Kidney (tissue), 14 donors: ENCODE data around the gene NPM3. TPM values are rescaled to one million over a fixed set of nuclear protein-coding genes. Genes with fewer than 3 reads are reported as not detected.
A peak's percentile ranks its signal among the peaks of the same experiment; 100 is the strongest.

ENCODE experiments used
- DNase-seq, 5 donors: peaks; one replicate each; pipeline ENCODE4 v3.0.0-alpha.2; 2013 to 2020
- FAIRE-seq: peaks from 2 replicates; lab custom pipeline; 2012; peaks lifted over from hg19 to GRCh38; lab: Jason Lieb, UNC
- H3K27ac ChIP-seq, 2 donors: one replicate each; pipeline ENCODE4 v1.7.0; 2013; ENCODE audit warnings: low read depth in 2 of 2, low read length in 2 of 2, inconsistent platforms in 1 of 2
- H3K27me3 ChIP-seq: one replicate; pipeline ENCODE4 v1.7.1; 2013; ENCODE audit warnings: low read length, inconsistent platforms; ENCODE audit not compliant: control insufficient read depth, insufficient read depth
- H3K36me3 ChIP-seq, 3 donors: one replicate each; pipeline versions ENCODE4 v1.7.0 to v1.7.1; 2013; ENCODE audit warnings: low read length in 3 of 3, control low read depth in 1 of 3, inconsistent platforms in 1 of 3; ENCODE audit not compliant: insufficient read depth in 3 of 3, control insufficient read depth in 2 of 3
- H3K4me1 ChIP-seq, 3 donors: one replicate each; pipeline versions ENCODE4 v1.7.0 to v1.7.1; 2013; ENCODE audit warnings: low read length in 3 of 3, inconsistent platforms in 1 of 3, low read depth in 1 of 3; ENCODE audit not compliant: control insufficient read depth in 2 of 3, insufficient read depth in 2 of 3
- H3K4me3 ChIP-seq, 3 donors: one replicate each; pipeline versions ENCODE4 v1.7.0 to v1.8.1; 2013; ENCODE audit warnings: low read length in 3 of 3, control low read depth in 1 of 3, inconsistent platforms in 1 of 3
- H3K9ac ChIP-seq, 3 donors: one replicate each; pipeline versions ENCODE4 v1.7.0 to v1.7.1; 2013; ENCODE audit warnings: low read length in 3 of 3, control low read depth in 1 of 3, inconsistent platforms in 1 of 3
- H3K9me3 ChIP-seq, 3 donors: one replicate each; pipeline versions ENCODE4 v1.7.0 to v1.7.1; 2013; ENCODE audit warnings: low read length in 3 of 3, control low read depth in 1 of 3, inconsistent platforms in 1 of 3; ENCODE audit not compliant: control insufficient read depth in 2 of 3, insufficient read depth in 1 of 3
- intact Hi-C: fragments of 100-400 bp; cut with DNase I; formaldehyde crosslinking; loops from one replicate; pipeline ENCODE4 v1.11.1; 2022
- polyA plus RNA-seq: library from polyadenylated mRNA; stranded (reverse); fragments of 350-450 nt; fragmentation: Illumina TruSeq; extraction: RNeasy Lipid Tissue Mini Kit (QIAGEN cat#74804); gene quantifications from one replicate; pipeline ENCODE4 v1.2.3, GENCODE V29; 2014; ENCODE audit warnings: low read depth, low replicate concordance; ENCODE audit not compliant: insufficient read depth
- total RNA-seq: library from RNA; stranded (reverse); fragmentation: NEBNext Ultra II Directional; extraction: Animal tissue kit (Norgen Biotek cat#: 25700); gene quantifications from one replicate; pipeline ENCODE4 v1.2.1, GENCODE V29; 2021
- TF ChIP-seq, protein P1 (sequence below): IDR thresholded peaks from 3 replicates; pipeline ENCODE4 v1.5.1; 2012; ENCODE audit warnings: mild to moderate bottlenecking, moderate library complexity, borderline replicate concordance; ENCODE audit not compliant: insufficient read depth; ENCODE audit errors: extremely low read depth
- donor health status: control.
- donor health status: control.
- donor health status: control.
- donor health status: control.
- donor health status: control.
- donor health status: DM: yes; HTN: yes; CAD: no.
- donor health status: Normal renal cell carcinoma (clear cell type).

Gene NPM3
- total and polyA plus RNA-seq, 2 donors from 2014 or later, result 23.8 to 34.0 TPM

DNA sequence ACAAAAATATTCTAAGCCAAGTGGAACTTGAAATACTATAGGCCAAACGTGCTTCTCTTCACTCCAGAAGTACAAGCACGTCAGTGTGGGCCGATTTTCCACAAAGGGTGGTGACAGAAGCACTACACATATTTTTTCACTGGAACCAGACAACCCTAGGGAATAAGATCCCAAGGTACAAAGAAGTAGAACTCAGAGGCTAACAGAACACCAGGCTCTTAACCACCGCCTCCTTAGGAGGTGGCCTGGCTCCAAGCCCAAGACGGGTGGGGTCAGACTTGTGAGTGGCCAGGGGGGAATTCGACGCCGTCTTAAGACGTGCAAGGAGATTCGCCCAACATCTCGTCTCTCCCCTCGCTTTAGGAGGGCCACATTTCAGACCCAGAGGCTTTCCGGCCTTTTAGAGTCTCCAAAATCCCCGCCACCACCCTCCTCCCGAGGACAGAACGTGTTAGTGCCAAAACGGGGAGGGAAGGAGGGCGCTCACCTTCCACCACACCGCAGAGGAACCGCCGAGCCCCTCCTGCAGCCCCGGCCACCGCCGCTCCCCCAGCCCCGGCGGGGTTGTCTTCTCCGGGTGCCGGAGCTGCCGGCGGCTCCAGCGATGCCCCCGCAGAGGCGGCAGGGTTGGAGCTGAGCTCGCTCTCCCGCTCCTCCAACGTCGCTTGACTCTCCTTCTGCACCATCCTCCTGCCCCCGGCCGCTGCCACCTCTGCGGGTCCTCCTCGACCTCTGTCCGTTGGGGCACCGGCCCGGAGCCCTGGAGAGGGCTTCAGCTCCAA is 34.3 kb upstream of the NPM3 start:
- Histone ChIP-seq H3K9ac (peak overlapping the region; percentile 30 to 98 (median 72)), H3K4me1 (peaks cover 3 to 16% (median 12%) of the 10 kb centered on the region in 3 donors), H3K27ac (peak overlapping the region; percentile 93 to 96), H3K9me3 (no peaks in the 10 kb centered on the region), H3K36me3 (peaks cover 0 to 3% (median 0%) of the 10 kb centered on the region in 3 donors), H3K27me3 (no peaks in the 10 kb centered on the region), H3K4me3 (peak overlapping the region; percentile 92 to 99 (median 93))
- no peak for FAIRE-seq
- TF ChIP-seq, protein P1, sequence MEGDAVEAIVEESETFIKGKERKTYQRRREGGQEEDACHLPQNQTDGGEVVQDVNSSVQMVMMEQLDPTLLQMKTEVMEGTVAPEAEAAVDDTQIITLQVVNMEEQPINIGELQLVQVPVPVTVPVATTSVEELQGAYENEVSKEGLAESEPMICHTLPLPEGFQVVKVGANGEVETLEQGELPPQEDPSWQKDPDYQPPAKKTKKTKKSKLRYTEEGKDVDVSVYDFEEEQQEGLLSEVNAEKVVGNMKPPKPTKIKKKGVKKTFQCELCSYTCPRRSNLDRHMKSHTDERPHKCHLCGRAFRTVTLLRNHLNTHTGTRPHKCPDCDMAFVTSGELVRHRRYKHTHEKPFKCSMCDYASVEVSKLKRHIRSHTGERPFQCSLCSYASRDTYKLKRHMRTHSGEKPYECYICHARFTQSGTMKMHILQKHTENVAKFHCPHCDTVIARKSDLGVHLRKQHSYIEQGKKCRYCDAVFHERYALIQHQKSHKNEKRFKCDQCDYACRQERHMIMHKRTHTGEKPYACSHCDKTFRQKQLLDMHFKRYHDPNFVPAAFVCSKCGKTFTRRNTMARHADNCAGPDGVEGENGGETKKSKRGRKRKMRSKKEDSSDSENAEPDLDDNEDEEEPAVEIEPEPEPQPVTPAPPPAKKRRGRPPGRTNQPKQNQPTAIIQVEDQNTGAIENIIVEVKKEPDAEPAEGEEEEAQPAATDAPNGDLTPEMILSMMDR, result no peak
- peak; percentile 68 to 97 (median 83) for DNase-seq
- intact Hi-C loops, result no loop called here

DNA sequence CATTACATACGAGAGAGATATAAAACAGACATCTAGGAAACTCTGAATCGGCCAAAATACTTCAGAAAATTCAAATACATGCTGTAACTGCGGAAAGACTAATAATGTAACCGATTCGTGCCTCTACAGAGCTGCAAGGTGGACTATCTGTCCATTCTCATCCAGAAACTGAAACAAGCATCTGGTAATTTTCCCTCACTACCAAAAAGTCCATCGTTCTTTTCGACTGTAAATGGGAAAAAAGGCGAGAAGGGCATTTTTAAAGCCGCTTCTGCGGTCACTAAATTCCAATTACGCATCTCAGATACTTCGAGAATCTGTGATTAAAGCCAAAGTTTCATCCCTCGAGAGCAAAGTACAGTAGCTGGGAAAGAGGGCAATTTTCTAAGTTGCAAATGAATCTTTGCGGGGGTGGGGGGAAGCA is 33.7 kb upstream of the NPM3 start:
- Histone ChIP-seq H3K9ac (peak overlapping the region; percentile 30 to 98 (median 72)), H3K9me3 (no peaks in the 10 kb centered on the region), H3K27ac (peak overlapping the region; percentile 93 to 96), H3K4me1 (peaks cover 3 to 16% (median 12%) of the 10 kb centered on the region in 3 donors), H3K4me3 (peak overlapping the region; percentile 92 to 99 (median 93)), H3K36me3 (peaks cover 0 to 9% (median 0%) of the 10 kb centered on the region in 3 donors), H3K27me3 (no peaks in the 10 kb centered on the region)
- TF ChIP-seq, protein P1, result no peak
- intact Hi-C loops, result no loop called here
- DNase-seq (peak in 1 of 5 donors; percentile 22), FAIRE-seq (no peak)

DNA sequence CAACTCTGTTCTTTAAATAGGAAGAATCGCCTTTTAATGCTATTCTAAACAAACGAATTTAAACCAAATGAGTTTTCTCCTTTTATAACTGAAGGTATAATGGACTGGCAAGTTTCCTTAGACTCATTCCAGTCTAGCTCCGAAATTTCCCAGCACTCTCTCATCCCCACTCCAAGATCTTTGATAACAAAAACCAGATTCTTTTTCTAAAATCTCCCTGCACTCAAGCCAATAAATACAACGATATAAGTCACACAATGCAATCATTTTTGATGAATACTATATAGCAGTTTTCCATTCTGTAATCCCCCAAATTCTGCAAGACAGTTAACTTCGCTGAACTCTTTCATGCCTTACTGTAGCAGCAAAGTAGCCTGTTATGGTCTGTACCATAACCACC is 33.1 kb upstream of the NPM3 start:
- H3K4me3 ChIP-seq, result peak overlapping the region; percentile 92 to 99 (median 93)
- FAIRE-seq (no peak), DNase-seq (peak in 2 of 5 donors; percentile 29 to 32)
- TF ChIP-seq, protein P1, result no peak
- H3K4me1 ChIP-seq, result peaks cover 3 to 16% (median 12%) of the 10 kb centered on the region in 3 donors
- intact Hi-C loops, result no loop called here
- no peaks in the 10 kb centered on the region for H3K9me3 ChIP-seq
- H3K9ac ChIP-seq, result peak overlapping the region; percentile 59 to 98 (median 72)
- peaks cover 0 to 10% (median 2%) of the 10 kb centered on the region in 3 donors for H3K36me3 ChIP-seq
- peak overlapping the region in 1 of 2 donors; percentile 93 for H3K27ac ChIP-seq
- H3K27me3 ChIP-seq, result no peaks in the 10 kb centered on the region
